Measurements from ENCODE around the gene YEATS2.

DNA sequence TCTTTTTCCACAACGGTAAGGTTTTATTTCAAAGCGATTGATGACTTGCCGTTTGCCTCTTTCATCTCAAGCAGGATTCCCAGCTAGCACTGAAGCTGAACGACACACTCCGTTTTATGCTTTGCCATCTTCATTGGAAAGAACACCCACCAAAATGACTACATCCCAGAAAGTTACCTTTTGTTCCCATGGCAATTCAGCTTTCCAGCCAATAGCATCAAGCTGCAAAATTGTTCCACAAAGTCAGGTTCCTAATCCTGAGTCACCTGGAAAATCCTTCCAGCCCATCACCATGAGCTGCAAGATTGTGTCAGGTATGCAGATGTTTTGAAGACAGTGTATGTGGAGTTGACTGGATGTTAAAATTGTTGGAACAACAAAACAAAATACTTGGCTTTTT is 56.5 kb downstream of the YEATS2 start:
- TF ChIP-seq POLR2AphosphoS5 (IDR thresholded peaks at IDR 0.05; ENCODE audit: low read depth, low read length) (no peak), POLR2A (IDR thresholded peaks at IDR 0.05; ENCODE audit: low read depth, low read length) (no peak), TAF1 (IDR thresholded peaks at IDR 0.05; ENCODE audit: borderline replicate concordance, low read depth, low read length) (no peak)
